LHCN-M2 (cell line): ENCODE measurements around the gene KRT83. TPM values are rescaled to one million over a fixed set of nuclear protein-coding genes. Genes with fewer than 3 reads are reported as not detected.

Experiments used
- DNase-seq: peaks from one replicate; pipeline ENCODE4 v3.0.0-alpha.2; 2012; ENCODE audit warnings: low read depth
- polyA plus RNA-seq: library from polyadenylated mRNA; unstranded; fragments of >200 nt; gene quantifications from one replicate; pipeline ENCODE4 v1.2.1, GENCODE V29; 2012; ENCODE audit warnings: missing spikeins
- total RNA-seq: library from RNA; depleted of rRNA; stranded (reverse); fragments of >200 nt; gene quantifications from 2 replicates; pipeline ENCODE4 v1.2.3, GENCODE V29; 2014; rRNA removed

Gene KRT83
- not detected in 2 replicates for total RNA-seq
- polyA plus RNA-seq = 0.02 TPM

GRCh38 chr12:52320784-52321400, at the start of gene KRT83:
KRT83 (minus strand) TSS chr12:52321398; CDS start chr12:52321335, 63 bp downstream.
- no peak for DNase-seq

GRCh38 chr12:52369809-52370208, 48.6 kb upstream of the KRT83 start:
- no peak for DNase-seq

- DNase-seq = no peak
Observed at GRCh38 chr12:52369211-52369610, 48.0 kb upstream of the KRT83 start.

GRCh38 chr12:52368508-52368907, 47.3 kb upstream of the KRT83 start:
- DNase-seq = no peak

- DNase-seq = no peak
Observed at GRCh38 chr12:52367876-52368275, 46.7 kb upstream of the KRT83 start.

GRCh38 chr12:52366738-52367485, 45.7 kb upstream of the KRT83 start, which contains the start of gene KRT85:
KRT85 (minus strand) TSS chr12:52367481; CDS start chr12:52367405, 76 bp downstream.
- DNase-seq = no peak

GRCh38 chr12:52364901-52365489, 43.8 kb upstream of the KRT83 start:
- no peak for DNase-seq

GRCh38 chr12:52364061-52364460, 42.9 kb upstream of the KRT83 start:
- no peak for DNase-seq

GRCh38 chr12:52363111-52363679, 42.0 kb upstream of the KRT83 start:
- DNase-seq = no peak

- DNase-seq = no peak
Observed at GRCh38 chr12:52362118-52362726, 41.0 kb upstream of the KRT83 start.

GRCh38 chr12:52361553-52361952, 40.4 kb upstream of the KRT83 start:
- DNase-seq = no peak

GRCh38 chr12:52360663-52361271, 39.6 kb upstream of the KRT83 start:
- no peak for DNase-seq

GRCh38 chr12:52360106-52360662, 39.0 kb upstream of the KRT83 start:
- DNase-seq = no peak

- no peak for DNase-seq
Observed at GRCh38 chr12:52359621-52360061, 38.4 kb upstream of the KRT83 start.

GRCh38 chr12:52358575-52359350, 37.6 kb upstream of the KRT83 start:
- DNase-seq = no peak

GRCh38 chr12:52356762-52357580, 35.8 kb upstream of the KRT83 start:
- no peak for DNase-seq

- DNase-seq = no peak
Observed at GRCh38 chr12:52356031-52356761, 35.0 kb upstream of the KRT83 start.

GRCh38 chr12:52355176-52355575, 34.0 kb upstream of the KRT83 start:
- DNase-seq = no peak

GRCh38 chr12:52354200-52354599, 33.0 kb upstream of the KRT83 start:
- DNase-seq = no peak
